ENCODE data around the gene MORN1.

GRCh38 chr1:2418791-2419320 is 27.5 kb upstream of the MORN1 start:
- TF ChIP-seq, protein P1, sequence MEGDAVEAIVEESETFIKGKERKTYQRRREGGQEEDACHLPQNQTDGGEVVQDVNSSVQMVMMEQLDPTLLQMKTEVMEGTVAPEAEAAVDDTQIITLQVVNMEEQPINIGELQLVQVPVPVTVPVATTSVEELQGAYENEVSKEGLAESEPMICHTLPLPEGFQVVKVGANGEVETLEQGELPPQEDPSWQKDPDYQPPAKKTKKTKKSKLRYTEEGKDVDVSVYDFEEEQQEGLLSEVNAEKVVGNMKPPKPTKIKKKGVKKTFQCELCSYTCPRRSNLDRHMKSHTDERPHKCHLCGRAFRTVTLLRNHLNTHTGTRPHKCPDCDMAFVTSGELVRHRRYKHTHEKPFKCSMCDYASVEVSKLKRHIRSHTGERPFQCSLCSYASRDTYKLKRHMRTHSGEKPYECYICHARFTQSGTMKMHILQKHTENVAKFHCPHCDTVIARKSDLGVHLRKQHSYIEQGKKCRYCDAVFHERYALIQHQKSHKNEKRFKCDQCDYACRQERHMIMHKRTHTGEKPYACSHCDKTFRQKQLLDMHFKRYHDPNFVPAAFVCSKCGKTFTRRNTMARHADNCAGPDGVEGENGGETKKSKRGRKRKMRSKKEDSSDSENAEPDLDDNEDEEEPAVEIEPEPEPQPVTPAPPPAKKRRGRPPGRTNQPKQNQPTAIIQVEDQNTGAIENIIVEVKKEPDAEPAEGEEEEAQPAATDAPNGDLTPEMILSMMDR (IDR thresholded peaks at IDR 0.05; ENCODE audit: low read length) = no peak
- TF ChIP-seq EZH2 (IDR thresholded peaks at IDR 0.05; ENCODE audit: borderline replicate concordance, low read length) = no peak

Measured in OCI-LY1 (cell line).